Activated naive CD4-positive, alpha-beta T cell treated with anti-CD3 and anti-CD28 coated beads, Interleukin-2, amount 50 U/mL, for 24 hours (primary cell): ENCODE data around the gene SPATA4.

Source experiments
- H3K27ac Mint-ChIP-seq: one replicate; pipeline ENCODE4 v1.8.0; 2021; ENCODE audit warnings: mild to moderate bottlenecking, mixed read lengths
- H3K27me3 Mint-ChIP-seq: one replicate; pipeline ENCODE4 v1.8.0; 2021; ENCODE audit warnings: mixed read lengths
- H3K36me3 Mint-ChIP-seq: one replicate; pipeline ENCODE4 v1.8.0; 2021; ENCODE audit warnings: mixed read lengths
- H3K4me1 Mint-ChIP-seq: one replicate; pipeline ENCODE4 v1.8.0; 2021; ENCODE audit warnings: mixed read lengths
- H3K4me3 Mint-ChIP-seq: one replicate; pipeline ENCODE4 v1.8.0; 2021; ENCODE audit warnings: mild to moderate bottlenecking, mixed read lengths
- H3K9me3 Mint-ChIP-seq: one replicate; pipeline ENCODE4 v1.8.0; 2021; ENCODE audit warnings: mixed read lengths

Gene SPATA4

GRCh38 chr4:176150356-176150682 lies 45.1 kb downstream of the SPATA4 start:
- H3K9me3 Mint-ChIP-seq: no peaks in the 10 kb centered on the region
- H3K4me1 Mint-ChIP-seq: no peaks in the 10 kb centered on the region
- no peaks in the 10 kb centered on the region for H3K36me3 Mint-ChIP-seq
- H3K4me3 Mint-ChIP-seq: no peak overlapping the region
- no peak overlapping the region for H3K27ac Mint-ChIP-seq
- H3K27me3 Mint-ChIP-seq: no peaks in the 10 kb centered on the region

GRCh38 chr4:176149680-176150355 lies 45.6 kb downstream of the SPATA4 start:
- no peak overlapping the region for H3K4me3 Mint-ChIP-seq
- no peaks in the 10 kb centered on the region for H3K36me3 Mint-ChIP-seq
- H3K27ac Mint-ChIP-seq: no peak overlapping the region
- no peaks in the 10 kb centered on the region for H3K27me3 Mint-ChIP-seq
- no peaks in the 10 kb centered on the region for H3K4me1 Mint-ChIP-seq
- H3K9me3 Mint-ChIP-seq: no peaks in the 10 kb centered on the region

GRCh38 chr4:176142253-176142652 lies 53.1 kb downstream of the SPATA4 start:
- no peaks in the 10 kb centered on the region for H3K36me3 Mint-ChIP-seq
- no peaks in the 10 kb centered on the region for H3K9me3 Mint-ChIP-seq
- no peaks in the 10 kb centered on the region for H3K4me1 Mint-ChIP-seq
- H3K27ac Mint-ChIP-seq: no peak overlapping the region
- H3K4me3 Mint-ChIP-seq: no peak overlapping the region
- H3K27me3 Mint-ChIP-seq: peaks cover 2% of the 10 kb centered on the region

- H3K4me3 Mint-ChIP-seq: no peak overlapping the region
- no peaks in the 10 kb centered on the region for H3K4me1 Mint-ChIP-seq
- H3K27ac Mint-ChIP-seq: no peak overlapping the region
- peaks cover 2% of the 10 kb centered on the region for H3K27me3 Mint-ChIP-seq
- no peaks in the 10 kb centered on the region for H3K36me3 Mint-ChIP-seq
- H3K9me3 Mint-ChIP-seq: no peaks in the 10 kb centered on the region
Observed at GRCh38 chr4:176139518-176139917, 55.9 kb downstream of the SPATA4 start.

- no peak overlapping the region for H3K4me3 Mint-ChIP-seq
- no peaks in the 10 kb centered on the region for H3K9me3 Mint-ChIP-seq
- no peaks in the 10 kb centered on the region for H3K36me3 Mint-ChIP-seq
- no peaks in the 10 kb centered on the region for H3K27me3 Mint-ChIP-seq
- no peak overlapping the region for H3K27ac Mint-ChIP-seq
- H3K4me1 Mint-ChIP-seq: no peaks in the 10 kb centered on the region
Observed at GRCh38 chr4:176137631-176138030, 57.8 kb downstream of the SPATA4 start.

GRCh38 chr4:176134670-176135069 lies 60.7 kb downstream of the SPATA4 start:
- Mint-ChIP-seq H3K36me3 (no peaks in the 10 kb centered on the region), H3K4me1 (no peaks in the 10 kb centered on the region), H3K4me3 (no peak overlapping the region), H3K27me3 (no peaks in the 10 kb centered on the region), H3K27ac (no peak overlapping the region), H3K9me3 (no peaks in the 10 kb centered on the region)
